Measurements from ENCODE around the gene TNXB.
A peak's percentile ranks its signal among the peaks of the same experiment; 100 is the strongest.

Gene TNXB

GRCh38 chr6:32109114-32109764 is at the start of gene TNXB:
TSS of gene TNXB (minus strand) at chr6:32109338. CDS start at chr6:32098198, 11,140 bp downstream.
- TF ChIP-seq CTCF (conservative IDR thresholded peaks at IDR 0.05; ENCODE audit: control insufficient read depth, insufficient read depth, low read depth, low read length), result no peak
- H3K4me3 ChIP-seq (ENCODE audit: control insufficient read depth, low read depth, low read length), result no peak within 1 kb of the TSS
- no peak for DNase-seq (ENCODE audit: low read depth)

DNA sequence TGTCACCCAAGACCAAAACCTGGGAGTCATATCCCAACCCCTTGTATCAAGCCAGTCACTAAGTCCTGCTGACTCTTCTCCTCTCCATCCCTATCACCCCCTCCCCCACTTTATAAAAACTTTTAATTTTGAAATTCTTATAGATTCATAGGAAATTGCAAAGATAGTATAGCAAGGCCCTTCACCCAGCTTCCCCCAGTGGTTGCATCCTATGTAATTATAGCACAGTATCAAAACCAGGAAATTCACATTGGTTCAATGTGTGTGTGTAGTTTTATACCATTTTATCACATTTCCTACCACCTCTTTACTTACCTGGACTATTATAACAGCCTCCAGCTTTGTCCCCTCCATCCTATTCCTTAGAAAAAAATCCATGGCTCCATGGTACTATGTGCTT is 48.9 kb upstream of the TNXB start:
- H3K4me3 ChIP-seq (ENCODE audit: control insufficient read depth, low read depth, low read length), result no peak overlapping the region
- no peak for DNase-seq (ENCODE audit: low read depth)
- no peak for TF ChIP-seq CTCF (conservative IDR thresholded peaks at IDR 0.05; ENCODE audit: control insufficient read depth, insufficient read depth, low read depth, low read length)

GRCh38 chr6:32156891-32157290 is 47.8 kb upstream of the TNXB start:
- no peak for TF ChIP-seq CTCF (conservative IDR thresholded peaks at IDR 0.05; ENCODE audit: control insufficient read depth, insufficient read depth, low read depth, low read length)
- no peak overlapping the region for H3K4me3 ChIP-seq (ENCODE audit: control insufficient read depth, low read depth, low read length)
- DNase-seq (ENCODE audit: low read depth), result no peak

GRCh38 chr6:32154514-32155161 is 45.5 kb upstream of the TNXB start:
- peak overlapping the region; percentile 92 for H3K4me3 ChIP-seq (ENCODE audit: control insufficient read depth, low read depth, low read length)
- TF ChIP-seq CTCF (conservative IDR thresholded peaks at IDR 0.05; ENCODE audit: control insufficient read depth, insufficient read depth, low read depth, low read length), result peak; percentile 33
- peak; percentile 56 for DNase-seq (ENCODE audit: low read depth)

DNA sequence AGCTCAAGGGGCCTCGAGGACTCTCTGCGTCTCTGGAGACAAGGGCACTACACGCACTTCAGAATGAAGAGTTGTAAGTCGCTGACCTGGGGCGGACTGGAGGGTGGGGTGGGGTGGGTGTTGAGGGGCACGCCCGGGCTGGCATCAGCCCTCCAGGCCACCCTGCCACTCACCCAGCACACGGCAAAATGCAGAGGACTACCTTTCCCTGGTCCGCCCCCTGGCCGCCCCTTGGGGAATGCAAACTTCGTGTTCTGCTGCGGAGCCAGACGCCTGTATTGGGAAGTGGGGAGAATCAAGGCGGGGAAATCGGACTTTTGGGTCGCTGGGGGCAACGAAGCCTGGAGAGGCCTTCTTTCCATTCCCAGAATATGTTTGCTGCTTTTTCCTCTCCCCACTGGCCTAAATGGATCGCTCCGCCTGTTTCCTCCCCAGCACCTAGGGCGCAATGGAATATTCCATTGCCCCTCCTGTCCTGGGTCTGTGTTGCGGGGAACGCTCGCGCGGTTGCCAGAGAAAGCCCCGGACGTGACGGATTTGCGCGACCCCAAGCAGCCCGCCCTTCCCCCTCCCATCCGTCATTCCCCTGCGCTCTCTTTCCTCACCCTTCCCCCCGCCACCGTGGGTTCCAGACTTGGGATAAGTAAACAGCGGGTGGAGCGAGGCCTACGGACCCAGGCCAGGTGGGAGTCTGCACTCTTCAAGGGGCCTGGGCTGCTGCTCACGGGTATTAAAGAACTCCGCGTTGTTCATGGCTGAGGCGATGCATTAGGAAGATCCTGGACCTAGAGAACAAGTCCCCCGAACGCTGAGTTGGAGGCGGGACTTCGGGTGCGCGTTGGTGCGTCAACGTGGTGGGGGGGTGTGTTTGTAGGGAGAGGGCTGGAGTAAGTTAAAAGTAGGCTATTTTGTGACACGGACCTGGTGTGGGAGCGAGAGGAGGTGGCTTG is 44.7 kb upstream of the TNXB start, which contains the start of gene PPT2:
PPT2 (plus strand) TSS at position 578 of the 950 bp plus-strand sequence. CDS start 454 bp downstream, outside the sequence.
- peak within 1 kb of the TSS; percentile 92 for H3K4me3 ChIP-seq (ENCODE audit: control insufficient read depth, low read depth, low read length)
- peak; percentile 93 for DNase-seq (ENCODE audit: low read depth)
- no peak for TF ChIP-seq CTCF (conservative IDR thresholded peaks at IDR 0.05; ENCODE audit: control insufficient read depth, insufficient read depth, low read depth, low read length)

DNA sequence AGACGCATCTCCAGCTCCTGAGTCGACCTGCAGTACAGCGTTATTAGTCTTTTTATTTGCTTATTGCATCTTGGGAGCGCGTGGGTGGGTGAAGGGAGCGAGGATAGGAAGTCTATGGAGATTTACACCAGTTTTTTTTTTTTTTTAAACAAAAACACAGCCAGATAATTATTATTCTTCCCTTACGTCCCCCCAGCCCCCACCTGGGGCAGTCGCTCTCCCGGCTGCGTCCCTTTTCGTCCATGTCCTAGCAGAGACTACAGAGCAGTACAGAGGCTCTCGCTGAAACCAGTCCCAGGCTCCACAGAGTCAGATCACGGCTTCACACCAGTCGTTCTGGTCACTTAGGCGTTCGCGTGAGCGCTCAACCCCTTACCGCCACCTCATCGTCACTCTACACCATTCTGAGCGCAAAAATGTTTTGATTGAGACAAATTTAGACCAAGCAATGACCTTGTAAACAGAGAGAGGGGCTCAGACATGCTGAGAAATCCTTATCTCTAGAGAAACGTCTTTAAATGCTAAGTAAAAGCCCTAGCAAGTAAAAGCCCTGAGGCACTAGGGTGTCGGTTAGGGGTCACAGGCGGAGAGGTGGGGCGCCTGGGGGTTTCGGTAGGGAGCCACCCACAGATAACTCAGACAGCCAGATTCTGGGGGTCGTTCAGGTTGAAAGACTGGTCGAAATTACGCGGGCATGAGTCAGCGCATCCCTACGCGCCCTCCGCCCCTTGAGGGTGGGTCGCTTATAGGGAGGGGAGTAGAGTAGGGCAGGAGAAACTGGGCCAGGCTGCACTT is 43.8 kb upstream of the TNXB start:
- peak overlapping the region; percentile 92 for H3K4me3 ChIP-seq (ENCODE audit: control insufficient read depth, low read depth, low read length)
- no peak for TF ChIP-seq CTCF (conservative IDR thresholded peaks at IDR 0.05; ENCODE audit: control insufficient read depth, insufficient read depth, low read depth, low read length)
- peak; percentile 46 for DNase-seq (ENCODE audit: low read depth)

Data from fibroblast of mammary gland (primary cell).